HG03520 (cell line): ENCODE data around the gene C5.

Experiments used
- ATAC-seq: cut with Tn5 transposase; IDR thresholded peaks from one replicate; pipeline ENCODE4 v1.9.1; 2021; ENCODE audit warnings: mild to moderate bottlenecking, moderate library complexity; ENCODE audit not compliant: unreplicated experiment

The C5 gene

GRCh38 chr9:120914396-120914795 lies 135.7 kb downstream of the C5 start:
- no peak for ATAC-seq

- ATAC-seq: no peak
Observed at GRCh38 chr9:120913647-120914264, 136.3 kb downstream of the C5 start.

- no peak for ATAC-seq
Observed at GRCh38 chr9:120912958-120913646, 137.0 kb downstream of the C5 start.

GRCh38 chr9:120911295-120911837 lies 138.7 kb downstream of the C5 start:
- no peak for ATAC-seq

GRCh38 chr9:120910643-120911042 lies 139.4 kb downstream of the C5 start:
- no peak for ATAC-seq

GRCh38 chr9:120909904-120910303 lies 140.2 kb downstream of the C5 start:
- ATAC-seq: no peak

- ATAC-seq: no peak
Observed at GRCh38 chr9:120905315-120906164, 144.5 kb downstream of the C5 start.

GRCh38 chr9:120904978-120905301 lies 145.1 kb downstream of the C5 start:
- no peak for ATAC-seq

GRCh38 chr9:120904061-120904977 lies 145.8 kb downstream of the C5 start:
- ATAC-seq: no peak

- ATAC-seq: no peak
Observed at GRCh38 chr9:120902569-120903535, 147.2 kb downstream of the C5 start.
